B cell (primary cell): ENCODE measurements around the gene IRGM. TPM values are rescaled to one million over a fixed set of nuclear protein-coding genes. Genes with fewer than 3 reads are reported as not detected.

Experiments
- ATAC-seq: fragments of 200-7000 bp; cut with Tn5 transposase; one replicate; pipeline ENCODE4 v1.10.0; 2021; ENCODE audit warnings: low read depth, mild to moderate bottlenecking, moderate number of reproducible peaks, moderate library complexity
- CTCF ChIA-PET: fragments of 350-600 bp; sonication (Branson Sonifier 250); formaldehyde crosslinking; loops from one replicate; lab custom pipeline; 2021; ENCODE audit warnings: antibody characterized with exemption, inconsistent platforms; lab: Charles Lee
- POLR2A ChIA-PET: fragments of 350-600 bp; sonication (Branson Sonifier 250); formaldehyde crosslinking; loops from one replicate; lab custom pipeline; 2021; ENCODE audit warnings: antibody characterized with exemption; lab: Charles Lee
- DNase-seq: peaks from one replicate; pipeline ENCODE4 v3.0.0; 2013
- H2AFZ ChIP-seq: 2 replicates; pipeline ENCODE4 v1.6.1; 2012; ENCODE audit warnings: mild to moderate bottlenecking, low read depth, low read length; ENCODE audit not compliant: insufficient read depth, poor library complexity, severe bottlenecking
- H3K27ac ChIP-seq, 2 donors: 1 replicate in 1 of 2; 2 replicates in 1 of 2; pipeline ENCODE4 v1.5.1; 2012 to 2013; ENCODE audit warnings: low read length in 2 of 2, mild to moderate bottlenecking in 2 of 2, moderate library complexity in 1 of 2
- H3K27me3 ChIP-seq, 4 experiments: fragments of 200-600 bp in 1 of 4; sonication (generic) in 1 of 4; replicated peaks in 1 of 4; 1 replicate in 2 of 4; 2 replicates in 2 of 4; pipeline versions ENCODE4 v1.6.1 to v1.7.0; 2013 to 2016; ENCODE audit warnings: low read length in 3 of 4, mild to moderate bottlenecking in 2 of 4, mixed read lengths in 1 of 4, moderate library complexity in 1 of 4; ENCODE audit not compliant: insufficient read depth in 4 of 4, control insufficient read depth in 3 of 4; ENCODE audit errors: control extremely low read depth in 1 of 4
- H3K36me3 ChIP-seq, 2 experiments: replicated peaks in 1 of 2; 1 replicate in 1 of 2; 2 replicates in 1 of 2; pipeline versions ENCODE4 v1.6.1 to v1.7.1; 2013; ENCODE audit warnings: low read length in 1 of 2; ENCODE audit not compliant: insufficient read depth in 2 of 2, control insufficient read depth in 1 of 2; ENCODE audit errors: control extremely low read depth in 1 of 2, extremely low read depth in 1 of 2
- H3K4me1 ChIP-seq, 2 donors: fragments of 200-600 bp in 1 of 2; sonication (generic) in 1 of 2; 1 replicate in 1 of 2; 2 replicates in 1 of 2; pipeline versions ENCODE4 v1.5.1 to v1.6.1; 2013 to 2017; ENCODE audit warnings: low read length in 2 of 2; ENCODE audit not compliant: control insufficient read depth in 2 of 2, insufficient read depth in 2 of 2
- H3K4me2 ChIP-seq: replicated peaks from 2 replicates; pipeline ENCODE3; 2012; ENCODE audit warnings: mild to moderate bottlenecking, low read depth, low read length; ENCODE audit not compliant: poor library complexity, severe bottlenecking
- H3K4me3 ChIP-seq, 5 experiments: fragments of 200-600 bp in 1 of 5; sonication (generic) in 1 of 5; 1 replicate in 3 of 5; 2 replicates in 2 of 5; pipeline versions ENCODE4 v1.5.1 to v1.7.0; 2011 to 2016; ENCODE audit warnings: low read length in 4 of 5, mild to moderate bottlenecking in 4 of 5, low read depth in 2 of 5, control low read depth in 1 of 5, moderate library complexity in 1 of 5; ENCODE audit not compliant: insufficient read depth in 1 of 5; ENCODE audit errors: control extremely low read depth in 1 of 5, extremely low read depth in 1 of 5
- H3K79me2 ChIP-seq: fragments of 200-600 bp; sonication (generic); one replicate; pipeline ENCODE4 v1.6.0; 2016; ENCODE audit warnings: low read length; ENCODE audit not compliant: control insufficient read depth, insufficient read depth
- H3K9ac ChIP-seq: fragments of 200-600 bp; sonication (generic); 2 replicates; pipeline ENCODE4 v1.6.1; 2017; ENCODE audit warnings: mild to moderate bottlenecking, low read length, moderate library complexity
- H3K9me3 ChIP-seq, 3 donors: one replicate each; pipeline versions ENCODE4 v1.6.1 to v1.7.1; 2013; ENCODE audit warnings: low read length in 2 of 3; ENCODE audit not compliant: control insufficient read depth in 2 of 3, insufficient read depth in 1 of 3; ENCODE audit errors: control extremely low read depth in 1 of 3
- H4K20me1 ChIP-seq: 2 replicates; pipeline ENCODE4 v1.6.0; 2012; ENCODE audit warnings: mild to moderate bottlenecking, low read length; ENCODE audit not compliant: insufficient read depth, control insufficient read depth, poor library complexity, severe bottlenecking
- H3K27ac Mint-ChIP-seq: one replicate; pipeline ENCODE4 v1.8.0; 2021; ENCODE audit warnings: mixed read lengths
- H3K27me3 Mint-ChIP-seq: one replicate; pipeline ENCODE4 v1.8.0; 2021; ENCODE audit warnings: mixed read lengths
- H3K4me1 Mint-ChIP-seq: one replicate; pipeline ENCODE4 v1.8.0; 2021; ENCODE audit warnings: mixed read lengths
- H3K4me3 Mint-ChIP-seq: one replicate; pipeline ENCODE4 v1.8.0; 2021; ENCODE audit warnings: mixed read lengths
- H3K9me3 Mint-ChIP-seq: one replicate; pipeline ENCODE4 v1.8.0; 2022; ENCODE audit warnings: mixed read lengths; ENCODE audit not compliant: insufficient read depth
- CTCF ChIP-seq: fragments of 200-600 bp; IDR thresholded peaks from one replicate; pipeline ENCODE4 v1.8.0; 2022; ENCODE audit warnings: antibody characterized with exemption, mild to moderate bottlenecking
- EZH2 ChIP-seq: IDR thresholded peaks from 2 replicates; pipeline ENCODE4 v1.6.1; 2012; ENCODE audit warnings: borderline replicate concordance, low read depth, mild to moderate bottlenecking, moderate library complexity, low read length; ENCODE audit not compliant: insufficient read depth, poor library complexity, severe bottlenecking
- WGBS: methylation state at CpG from one replicate; pipeline ENCODE4 v1.1.5; 2013; ENCODE audit warnings: missing lambda C conversion rate; ENCODE audit not compliant: insufficient coverage; 5-methylcytosine and 5-hydroxymethylcytosine counted together
- intact Hi-C: fragments of 100-400 bp; cut with micrococcal nuclease; formaldehyde crosslinking; loops from one replicate; pipeline ENCODE4 v1.10.0; 2022
- polyA plus RNA-seq: library from polyadenylated mRNA; depleted of rRNA; stranded (reverse); fragments of >200 nt; gene quantifications from 2 replicates; pipeline ENCODE4 v1.2.3, GENCODE V29; 2012
- total RNA-seq, 2 donors: library from RNA; stranded (reverse); fragments of 120-200 nt in 1 of 2; gene quantifications; 1 replicate in 1 of 2; 2 replicates in 1 of 2; pipeline versions ENCODE4 v1.2.3 to v1.2.4, GENCODE V29; 2013 to 2022

The IRGM gene
- total and polyA plus RNA-seq, 2 donors (not counting 1 experiment from before 2014, with no cell fraction given): 1.3 to 2.5 TPM

GRCh38 chr5:150801117-150801927, 45.0 kb upstream of the IRGM start:
- H3K4me2 ChIP-seq: no peak overlapping the region

More at GRCh38 chr5:150801117-150801927, 45.0 kb upstream of the IRGM start:
- H3K79me2 ChIP-seq: no peaks in the 10 kb centered on the region
- Mint-ChIP-seq H3K4me1 (no peaks in the 10 kb centered on the region), H3K9me3 (peaks cover 2% of the 10 kb centered on the region), H3K4me3 (no peak overlapping the region), H3K27me3 (peaks cover 30% of the 10 kb centered on the region), H3K27ac (no peak overlapping the region)
- H3K4me1 ChIP-seq: peaks cover 3 to 4% of the 10 kb centered on the region in 2 donors
- WGBS: 15% methylated on average over 10 of the region's 15 CpGs
- TF ChIP-seq CTCF (peak; percentile 83), EZH2 (no peak)
- no peaks in the 10 kb centered on the region for H4K20me1 ChIP-seq
- no peak overlapping the region for H3K9ac ChIP-seq
- no peaks in the 10 kb centered on the region for H3K9me3 ChIP-seq
- H3K27ac ChIP-seq: no peak overlapping the region
- H3K27me3 ChIP-seq: peaks cover 0 to 7% (median 5%) of the 10 kb centered on the region in 4 experiments
- ATAC-seq: no peak
- ChIA-PET CTCF (interaction anchor here (0.7 to 3.4 kb wide), 25 partner anchors 9 to 851 kb away, joined by 3 to 71 read pairs (median 5); partner anchors contain the start of gene IRGM), POLR2A (interaction anchor here (0.9 kb wide), 1 partner anchor 45 kb away, joined by 3 read pairs; the partner anchor contains the start of gene IRGM)
- H2AFZ ChIP-seq: no peak overlapping the region
- no peak overlapping the region for H3K4me3 ChIP-seq
- intact Hi-C loops: loop anchor here (1.0 to 10.0 kb wide), 4 partner anchors 46 to 513 kb away; no protein-coding TSS in a partner anchor
- no peaks in the 10 kb centered on the region for H3K36me3 ChIP-seq
- DNase-seq: peak; percentile 69
